Measurements from ENCODE around the gene CATSPER1. TPM values are rescaled to one million over a fixed set of nuclear protein-coding genes. Genes with fewer than 3 reads are reported as not detected.
"Not testable (repeated sequence)": the region's sequence is repeated elsewhere in the genome, so short reads cannot be mapped to it uniquely, and the experiment has no call there.

The CATSPER1 gene
- total and polyA plus RNA-seq, 11 donors: 0.12 to 0.91 (median 0.35) TPM; not detected in 8

DNA sequence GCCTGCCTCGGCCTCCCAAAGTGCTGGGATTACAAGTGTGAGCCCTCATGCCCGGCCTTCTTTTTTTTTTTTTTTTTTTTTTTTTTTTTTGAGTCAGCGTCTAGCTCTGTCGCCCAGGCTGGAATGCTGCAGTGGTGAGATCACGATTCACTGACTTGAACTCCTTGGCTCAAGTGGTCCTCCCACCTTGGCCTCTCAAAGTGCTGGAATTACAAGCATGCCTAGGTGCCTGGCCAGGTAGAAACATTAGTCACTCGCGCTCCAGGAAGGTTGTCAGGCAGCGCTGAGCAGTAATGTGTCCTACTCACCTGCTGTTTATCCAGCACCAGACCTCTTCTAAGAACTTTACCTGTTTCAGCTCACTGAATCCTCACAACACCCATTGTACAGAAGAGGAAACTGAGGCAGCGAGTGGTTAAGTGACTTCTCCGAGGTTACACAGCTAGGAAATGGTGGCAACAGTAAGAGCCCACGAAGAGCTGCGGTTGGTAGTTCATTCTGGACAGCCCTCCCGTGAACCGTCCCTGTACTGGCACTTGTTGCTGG is 15.0 kb downstream of the CATSPER1 start:
- H3K36me3 ChIP-seq: no peaks in the 10 kb centered on the region
- H3K4me1 ChIP-seq: peaks cover 0 to 27% (median 7%) of the 10 kb centered on the region in 12 donors
- 42 to 68% (median 50%) methylated on average over 12 to 14 of the region's 14 CpGs for WGBS, 4 donors
- ATAC-seq: no peak
- intact Hi-C loops (cut with DNase I): no loop called here
- peak overlapping the region in 4 of 12 donors; percentile 25 to 39 (median 32) for H3K4me3 ChIP-seq
- H3K27ac ChIP-seq: no peak overlapping the region
- no peak for DNase-seq
- no peak for TF ChIP-seq POLR2A (IDR thresholded peaks at IDR 0.05)
- no peak for TF ChIP-seq CTCF (IDR thresholded peaks at IDR 0.05)
- no peaks in the 10 kb centered on the region for H3K9me3 ChIP-seq
- H3K27me3 ChIP-seq: peaks cover 9 to 29% (median 16%) of the 10 kb centered on the region in 9 donors

DNA sequence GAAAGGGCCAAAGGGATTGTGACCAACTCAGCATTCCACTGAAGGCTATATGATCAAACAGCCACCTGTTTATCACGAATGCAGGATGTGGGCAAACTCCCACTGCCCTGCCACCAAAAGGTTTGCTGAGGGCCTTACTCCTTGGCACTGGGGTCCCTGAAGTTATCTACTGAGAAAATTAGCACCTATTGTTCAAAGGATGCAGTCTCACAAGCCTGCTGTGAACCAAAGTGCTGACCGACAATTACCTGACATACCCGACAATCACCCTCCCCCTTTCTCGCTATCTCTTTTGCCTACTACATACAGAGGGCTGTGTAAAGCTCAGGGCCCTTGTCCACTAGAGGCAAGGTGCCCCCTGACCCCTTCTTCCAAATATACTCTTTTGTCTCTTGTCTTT is 16.2 kb downstream of the CATSPER1 start:
- Histone ChIP-seq H3K27me3 (peaks cover 9 to 29% (median 16%) of the 10 kb centered on the region in 9 donors), H3K36me3 (peaks cover 0 to 10% (median 6%) of the 10 kb centered on the region in 9 donors), H3K4me1 (peaks cover 0 to 18% (median under 1%) of the 10 kb centered on the region in 12 donors)
- H3K27ac ChIP-seq; ATAC-seq; DNase-seq; intact Hi-C loops (cut with DNase I); H3K4me3 ChIP-seq; H3K9me3 ChIP-seq: not testable (repeated sequence)
- 57 to 70% (median 66%) methylated on average over 4 of the region's 4 CpGs for WGBS, 4 donors

GRCh38 chr11:66008468-66009101 is 17.7 kb downstream of the CATSPER1 start:
- Histone ChIP-seq H3K27me3 (peaks cover 9 to 24% (median 16%) of the 10 kb centered on the region in 9 donors), H3K4me1 (peaks cover 0 to 18% (median 1%) of the 10 kb centered on the region in 12 donors), H3K27ac (no peak overlapping the region), H3K4me3 (no peak overlapping the region), H3K36me3 (peaks cover 0 to 25% (median 20%) of the 10 kb centered on the region in 9 donors), H3K9me3 (no peaks in the 10 kb centered on the region)
- intact Hi-C loops (cut with DNase I): no loop called here
- TF ChIP-seq CTCF (IDR thresholded peaks at IDR 0.05) (no peak), POLR2A (IDR thresholded peaks at IDR 0.05) (no peak)
- WGBS, 4 donors: 50 to 61% (median 58%) methylated on average over 10 of the region's 10 CpGs
- DNase-seq (no peak), ATAC-seq (no peak)

DNA sequence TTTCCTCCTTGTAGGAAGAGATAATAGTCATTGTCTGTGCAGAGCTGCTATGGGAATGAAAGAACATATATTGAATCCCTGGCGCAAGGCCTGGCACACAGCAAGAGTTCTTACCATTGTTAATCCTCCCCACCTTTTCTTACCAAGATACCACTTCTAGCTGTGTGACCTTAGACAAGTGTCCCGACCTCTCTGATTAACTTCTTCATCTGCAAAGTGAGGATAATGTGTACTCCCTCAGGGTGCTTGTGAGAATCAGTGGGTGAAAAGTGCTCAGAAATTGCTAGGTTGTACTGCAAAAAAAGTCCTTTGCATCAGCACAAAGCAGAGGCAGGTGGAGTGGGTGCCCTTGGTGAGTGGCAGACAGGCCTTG is 18.2 kb downstream of the CATSPER1 start:
- ATAC-seq (no peak), DNase-seq (no peak)
- H3K27me3 ChIP-seq: peaks cover 9 to 19% (median 13%) of the 10 kb centered on the region in 9 donors
- WGBS, 4 donors: 74 to 89% (median 84%) methylated on average over 2 of the region's 2 CpGs
- peaks cover 0 to 20% (median 6%) of the 10 kb centered on the region in 12 donors for H3K4me1 ChIP-seq
- H3K9me3 ChIP-seq: no peaks in the 10 kb centered on the region
- peaks cover 0 to 27% (median 22%) of the 10 kb centered on the region in 9 donors for H3K36me3 ChIP-seq
- intact Hi-C loops (cut with DNase I): no loop called here
- H3K27ac ChIP-seq: no peak overlapping the region
- H3K4me3 ChIP-seq: no peak overlapping the region
- TF ChIP-seq CTCF (IDR thresholded peaks at IDR 0.05) (no peak), POLR2A (IDR thresholded peaks at IDR 0.05) (no peak)
